Keratinocyte (primary cell): ENCODE measurements around the gene CENPF.

ENCODE experiments used
- CTCF ChIP-seq, 3 experiments: IDR thresholded peaks in 1 of 3; conservative IDR thresholded peaks in 1 of 3; optimal IDR thresholded peaks in 1 of 3; 2 replicates in 2 of 3; 3 replicates in 1 of 3; pipeline versions ENCODE3 to v1.5.1; 2011; ENCODE audit warnings: low read length in 3 of 3, mild to moderate bottlenecking in 3 of 3, moderate library complexity in 2 of 3, control low read depth in 1 of 3, inconsistent platforms in 1 of 3; ENCODE audit not compliant: insufficient read depth in 2 of 3; ENCODE audit errors: extremely low read depth in 1 of 3
- EZH2 ChIP-seq: IDR thresholded peaks from one replicate; pipeline ENCODE4 v1.6.1; 2012; ENCODE audit warnings: inconsistent platforms, mild to moderate bottlenecking, low read length, moderate library complexity

- TF ChIP-seq CTCF (optimal IDR thresholded peaks at IDR 0.05 in 1 of 3, IDR thresholded peaks at IDR 0.05 in 1 of 3, conservative IDR thresholded peaks at IDR 0.05 in 1 of 3; ENCODE audit: extremely low read depth in 1 of 3, insufficient read depth in 2 of 3, low read length in 3 of 3) (no peak), EZH2 (no peak)
Measured at GRCh38 chr1:214712737-214713136, 109.7 kb downstream of the CENPF start.
